Heart left ventricle (tissue), 16 donors: ENCODE data around the gene VSIG10L2. TPM values are rescaled to one million over a fixed set of nuclear protein-coding genes. Genes with fewer than 3 reads are reported as not detected.
A peak's percentile ranks its signal among the peaks of the same experiment; 100 is the strongest.

ENCODE experiments used
- ATAC-seq, 4 donors: fragments of 200-7000 bp; cut with Tn5 transposase; one replicate each; pipeline ENCODE4 v1.9.1; 2020 to 2022; ENCODE audit warnings: moderate library complexity in 4 of 4, mild to moderate bottlenecking in 3 of 4, moderate number of reproducible peaks in 1 of 4
- DNase-seq, 5 donors: peaks; one replicate each; pipeline ENCODE4 v3.0.0-alpha.2; 2020
- H3K27ac ChIP-seq, 12 donors: fragments of 200-600 bp; sonication (generic) in 4 of 12; one replicate each; pipeline versions ENCODE4 v1.5.0 to v1.8.0; 2016 to 2022; ENCODE audit warnings: mild to moderate bottlenecking in 2 of 12
- H3K27me3 ChIP-seq, 9 donors: fragments of 200-600 bp; sonication (generic) in 2 of 9; one replicate each; pipeline versions ENCODE4 v1.5.1 to v1.8.0; 2016 to 2022; ENCODE audit warnings: mild to moderate bottlenecking in 3 of 9
- H3K36me3 ChIP-seq, 9 donors: fragments of 200-600 bp; sonication (generic) in 2 of 9; one replicate each; pipeline versions ENCODE4 v1.5.0 to v1.8.0; 2018 to 2022; ENCODE audit warnings: mild to moderate bottlenecking in 2 of 9
- H3K4me1 ChIP-seq, 12 donors: fragments of 200-600 bp; sonication (generic) in 4 of 12; one replicate each; pipeline versions ENCODE4 v1.5.0 to v1.8.0; 2016 to 2022; ENCODE audit warnings: mild to moderate bottlenecking in 3 of 12
- H3K4me3 ChIP-seq, 12 donors: fragments of 200-600 bp; sonication (generic) in 4 of 12; one replicate each; pipeline versions ENCODE4 v1.5.0 to v1.8.0; 2017 to 2022; ENCODE audit warnings: mild to moderate bottlenecking in 9 of 12, moderate library complexity in 4 of 12
- H3K9me3 ChIP-seq, 12 donors: fragments of 200-600 bp; sonication (generic) in 4 of 12; one replicate each; pipeline versions ENCODE4 v1.5.0 to v1.8.0; 2016 to 2022; ENCODE audit warnings: mild to moderate bottlenecking in 1 of 12
- POLR2A ChIP-seq, 2 donors: fragments of 450-650 bp; IDR thresholded peaks; one replicate each; pipeline ENCODE4 v1.6.1; 2017; ENCODE audit warnings: antibody characterized with exemption in 2 of 2, mild to moderate bottlenecking in 2 of 2, moderate library complexity in 2 of 2
- whole genome bisulfite sequencing, 4 donors: extraction: QIAGEN DNeasy Blood & Tissue Kit in 2 of 4; methylation state at CpG; one replicate each; pipeline versions ENCODE4 v1.1.5 to v1.1.7; 2013 to 2018; 5-methylcytosine and 5-hydroxymethylcytosine counted together
- intact Hi-C, 10 donors: fragments of 100-400 bp; cut with DNase I; formaldehyde crosslinking; loops; one replicate each; pipeline versions ENCODE4 v1.11.1 to v1.14.2; 2022
- polyA plus RNA-seq, 2 donors: library from polyadenylated mRNA; stranded (reverse); fragments of 200-250 nt; gene quantifications; one replicate each; pipeline ENCODE4 v1.2.3, GENCODE V29; 2013
- total RNA-seq, 9 donors: library from RNA; depleted of rRNA in 2 of 9; stranded (reverse); fragments of >200 nt in 2 of 9; fragmentation: NEBNext Ultra II Directional in 3 of 9; extraction: Animal tissue kit (Norgen Biotek cat#: 25700) in 3 of 9; gene quantifications; one replicate each; pipeline versions ENCODE4 v1.1.0 to v1.2.4, GENCODE V29; 2016 to 2023
- TF ChIP-seq, protein P1 (sequence below), 12 donors: fragments of 200-600 bp; sonication (generic) in 4 of 12; IDR thresholded peaks; one replicate each; pipeline versions ENCODE4 v1.5.0 to v1.8.0; 2018 to 2022; ENCODE audit warnings: antibody characterized with exemption in 12 of 12, mild to moderate bottlenecking in 5 of 12
- donor health status: ischemic (EF 13 %, LVEDD 7.1; RV severe dilation, severe dysfunction).
- donor health status: healthy with polysubstance abuse.
- donor health status: DM: no; HTN: yes; CAD: no.
- donor health status: DM: no; HTN: no; CAD: no.
- donor health status: ischemic (EF 25% LVEDD 6.9; RV normal size, moderate dysfunction).
- donor health status: ischemic (EF 25% LVEDD 5.7; RV mildly dilated, moderate dysfunction).
- donor health status: healthy.
- donor health status: DM: yes; HTN: yes; CAD: no.
- donor health status: ischemic (EF 35%, LVEDD 5.7; RV mildly dilated, moderate dysfunction).
- donor health status: nonischemic (EF 11% LVEDD 7.7; RV severe dilation, severe dysfunction).
- donor health status: DM: yes; HTN: yes; CAD: no.
- donor health status: PGD.
- donor health status: ischemic (EF 29% LVEDD 5.4; RV normal size, mild dysfunction).
- donor health status: nonischemic (EF 23%, LVEDD 6.1; RV moderate dilation, normal function).

VSIG10L2 gene
- total and polyA plus RNA-seq, 11 donors: 0.04 to 0.21 (median 0.12) TPM; not detected in 8

DNA sequence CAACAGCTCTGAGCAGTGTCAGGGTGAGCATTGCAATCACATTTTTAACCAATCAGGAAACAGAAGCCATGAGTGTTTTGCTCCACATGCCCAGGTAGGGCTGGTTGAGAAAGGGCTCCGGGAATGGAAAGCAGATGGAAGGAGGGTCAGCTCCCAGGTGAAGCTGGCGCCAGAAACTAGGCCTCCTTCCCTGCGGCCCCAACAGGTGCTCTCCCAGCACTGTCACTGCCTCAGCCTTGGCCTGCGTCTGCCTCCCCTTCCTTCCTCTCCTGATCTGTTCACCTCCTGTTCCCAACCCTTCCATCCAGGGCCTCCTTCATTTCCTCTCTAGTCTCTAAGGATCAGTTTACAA is 4.6 kb upstream of the VSIG10L2 start:
- intact Hi-C loops: loop anchor here in 6 of 10 donors (5.0 to 10.0 kb wide), 3 partner anchors 114 to 251 kb away; partner anchors contain the start of gene CDON (in 1 of the 6)
- peak in 2 of 4 donors; percentile 6 to 38 for ATAC-seq
- Histone ChIP-seq H3K9me3 (no peaks in the 10 kb centered on the region), H3K36me3 (no peaks in the 10 kb centered on the region), H3K27ac (peak overlapping the region in 7 of 12 donors; percentile 37 to 68 (median 65)), H3K27me3 (no peaks in the 10 kb centered on the region), H3K4me3 (no peak overlapping the region), H3K4me1 (peaks cover 0 to 32% (median 11%) of the 10 kb centered on the region in 12 donors)
- no peak for DNase-seq
- WGBS, 4 donors: 50 to 68% (median 60%) methylated on average over 4 of the region's 4 CpGs
- TF ChIP-seq, protein P1, sequence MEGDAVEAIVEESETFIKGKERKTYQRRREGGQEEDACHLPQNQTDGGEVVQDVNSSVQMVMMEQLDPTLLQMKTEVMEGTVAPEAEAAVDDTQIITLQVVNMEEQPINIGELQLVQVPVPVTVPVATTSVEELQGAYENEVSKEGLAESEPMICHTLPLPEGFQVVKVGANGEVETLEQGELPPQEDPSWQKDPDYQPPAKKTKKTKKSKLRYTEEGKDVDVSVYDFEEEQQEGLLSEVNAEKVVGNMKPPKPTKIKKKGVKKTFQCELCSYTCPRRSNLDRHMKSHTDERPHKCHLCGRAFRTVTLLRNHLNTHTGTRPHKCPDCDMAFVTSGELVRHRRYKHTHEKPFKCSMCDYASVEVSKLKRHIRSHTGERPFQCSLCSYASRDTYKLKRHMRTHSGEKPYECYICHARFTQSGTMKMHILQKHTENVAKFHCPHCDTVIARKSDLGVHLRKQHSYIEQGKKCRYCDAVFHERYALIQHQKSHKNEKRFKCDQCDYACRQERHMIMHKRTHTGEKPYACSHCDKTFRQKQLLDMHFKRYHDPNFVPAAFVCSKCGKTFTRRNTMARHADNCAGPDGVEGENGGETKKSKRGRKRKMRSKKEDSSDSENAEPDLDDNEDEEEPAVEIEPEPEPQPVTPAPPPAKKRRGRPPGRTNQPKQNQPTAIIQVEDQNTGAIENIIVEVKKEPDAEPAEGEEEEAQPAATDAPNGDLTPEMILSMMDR (IDR thresholded peaks at IDR 0.05): no peak
- no peak for TF ChIP-seq POLR2A (IDR thresholded peaks at IDR 0.05)

DNA sequence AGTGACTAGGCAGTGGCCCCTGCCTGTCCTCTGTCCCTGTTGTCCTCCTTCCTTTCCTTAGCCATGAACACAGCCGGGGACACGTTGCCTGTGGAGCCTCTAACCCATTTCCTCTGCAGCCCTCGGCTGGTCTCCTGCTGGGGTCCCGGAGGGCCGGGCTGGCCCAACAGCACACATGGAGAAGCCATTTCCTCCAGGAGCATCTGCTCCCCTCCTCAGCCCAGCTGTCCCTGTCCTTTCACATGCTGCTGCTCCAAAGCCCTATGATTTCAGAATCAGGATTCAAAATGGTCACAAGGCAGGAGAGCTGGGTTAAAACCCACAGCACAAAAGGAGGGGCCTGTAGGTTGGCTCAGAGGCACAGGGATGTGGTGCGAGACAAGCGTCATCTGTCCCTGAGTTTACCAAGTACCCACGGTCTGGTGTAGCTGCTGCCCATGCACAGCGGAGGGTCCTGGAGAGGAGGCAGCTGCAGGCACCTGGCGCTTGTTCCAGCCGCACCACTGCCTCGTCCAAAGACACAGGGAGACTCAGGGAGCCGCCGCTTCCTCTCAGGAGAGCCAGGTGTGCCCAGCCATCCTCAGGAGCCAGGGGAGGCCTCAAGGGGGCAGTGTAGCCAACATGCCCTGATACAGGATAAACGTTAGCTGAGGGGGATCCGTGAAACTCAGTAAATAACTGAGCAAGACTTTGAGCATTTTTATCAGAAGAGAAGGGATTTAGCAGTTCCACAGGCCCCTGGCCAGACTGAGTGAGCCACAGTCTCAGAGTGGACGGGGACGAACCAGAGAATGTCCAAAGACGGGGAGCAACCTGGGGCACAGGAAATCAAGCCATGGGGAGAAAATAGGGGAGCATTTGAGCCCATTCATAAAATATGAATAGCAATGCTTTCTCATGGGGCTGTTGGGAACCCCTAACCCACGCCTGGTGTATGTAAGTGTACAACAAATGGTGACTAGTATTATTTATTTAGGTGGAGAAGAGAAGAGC is 3.9 kb upstream of the VSIG10L2 start:
- Histone ChIP-seq H3K9me3 (no peaks in the 10 kb centered on the region), H3K4me1 (peaks cover 0 to 32% (median 11%) of the 10 kb centered on the region in 12 donors), H3K4me3 (no peak overlapping the region), H3K36me3 (no peaks in the 10 kb centered on the region), H3K27ac (peak overlapping the region in 10 of 12 donors; percentile 6 to 68 (median 55)), H3K27me3 (peaks cover 0 to 7% (median 0%) of the 10 kb centered on the region in 9 donors)
- 24 to 25% (median 24%) methylated on average over 17 to 20 of the region's 20 CpGs for WGBS, 4 donors
- ATAC-seq (peak; percentile 61 to 80 (median 76)), DNase-seq (peak in 4 of 5 donors; percentile 55 to 79 (median 61))
- intact Hi-C loops: loop anchor here in 6 of 10 donors (5.0 to 10.0 kb wide), 3 partner anchors 113 to 250 kb away; partner anchors contain the start of gene CDON (in 1 of the 6)
- no peak for TF ChIP-seq POLR2A (IDR thresholded peaks at IDR 0.05)
- TF ChIP-seq, protein P1 (IDR thresholded peaks at IDR 0.05): peak; percentile 51 to 76 (median 66)

DNA sequence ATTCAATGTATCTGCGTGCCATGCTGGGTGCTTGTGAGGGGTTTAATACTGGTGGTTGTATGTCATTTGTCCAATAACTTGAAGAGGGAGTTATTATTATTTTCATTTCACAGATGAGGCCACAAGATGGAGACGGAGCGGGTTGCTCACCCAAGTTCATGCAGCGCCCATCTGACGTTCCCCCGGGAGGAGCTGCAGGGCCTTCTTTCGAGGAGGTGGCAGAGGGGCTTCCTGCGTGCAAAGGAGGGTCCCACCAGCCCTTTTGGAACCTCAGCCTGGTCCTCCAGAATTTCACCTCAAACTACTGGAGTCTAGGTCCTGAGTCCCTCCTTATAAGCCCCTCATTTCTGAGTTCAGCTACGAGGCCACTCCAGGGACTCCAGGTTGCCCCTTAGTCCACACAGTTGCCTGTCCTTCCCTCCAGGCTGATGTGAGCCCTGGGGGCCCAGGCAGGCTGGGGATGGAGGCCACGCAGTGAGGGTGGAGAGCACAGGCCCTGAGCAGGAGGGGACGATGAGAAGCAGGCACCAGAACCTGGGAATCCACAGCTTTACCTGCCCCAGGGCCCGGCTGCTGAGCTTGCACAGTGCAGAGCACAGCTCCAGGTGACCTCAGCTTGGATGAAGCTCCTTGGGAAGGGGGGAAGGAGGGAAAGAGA is 2.9 kb upstream of the VSIG10L2 start:
- DNase-seq (peak in 1 of 5 donors; percentile 11), ATAC-seq (no peak)
- Histone ChIP-seq H3K36me3 (no peaks in the 10 kb centered on the region), H3K4me1 (peaks cover 0 to 32% (median 11%) of the 10 kb centered on the region in 12 donors), H3K9me3 (no peaks in the 10 kb centered on the region), H3K27me3 (peaks cover 0 to 7% (median 0%) of the 10 kb centered on the region in 9 donors), H3K27ac (peak overlapping the region in 3 of 12 donors; percentile 63 to 65 (median 65)), H3K4me3 (no peak overlapping the region)
- intact Hi-C loops: loop anchor here in 6 of 10 donors (5.0 to 10.0 kb wide), 3 partner anchors 112 to 249 kb away; partner anchors contain the start of gene CDON (in 1 of the 6)
- WGBS, 4 donors: 90 to 94% (median 93%) methylated on average over 10 to 12 of the region's 12 CpGs
- no peak for TF ChIP-seq POLR2A (IDR thresholded peaks at IDR 0.05)
- TF ChIP-seq, protein P1 (IDR thresholded peaks at IDR 0.05): no peak
